B cell (primary cell): ENCODE measurements around the gene SDCCAG8. TPM values are rescaled to one million over a fixed set of nuclear protein-coding genes. Genes with fewer than 3 reads are reported as not detected.

Experiments
- ATAC-seq: fragments of 200-7000 bp; cut with Tn5 transposase; one replicate; pipeline ENCODE4 v1.10.0; 2021; ENCODE audit warnings: low read depth, mild to moderate bottlenecking, moderate number of reproducible peaks, moderate library complexity
- CTCF ChIA-PET: fragments of 350-600 bp; sonication (Branson Sonifier 250); formaldehyde crosslinking; loops from one replicate; lab custom pipeline; 2021; ENCODE audit warnings: antibody characterized with exemption, inconsistent platforms; lab: Charles Lee
- POLR2A ChIA-PET: fragments of 350-600 bp; sonication (Branson Sonifier 250); formaldehyde crosslinking; loops from one replicate; lab custom pipeline; 2021; ENCODE audit warnings: antibody characterized with exemption; lab: Charles Lee
- DNase-seq: peaks from one replicate; pipeline ENCODE4 v3.0.0; 2013
- H2AFZ ChIP-seq: 2 replicates; pipeline ENCODE4 v1.6.1; 2012; ENCODE audit warnings: mild to moderate bottlenecking, low read depth, low read length; ENCODE audit not compliant: insufficient read depth, poor library complexity, severe bottlenecking
- H3K27ac ChIP-seq, 2 donors: 1 replicate in 1 of 2; 2 replicates in 1 of 2; pipeline ENCODE4 v1.5.1; 2012 to 2013; ENCODE audit warnings: low read length in 2 of 2, mild to moderate bottlenecking in 2 of 2, moderate library complexity in 1 of 2
- H3K27me3 ChIP-seq, 4 experiments: fragments of 200-600 bp in 1 of 4; sonication (generic) in 1 of 4; replicated peaks in 1 of 4; 1 replicate in 2 of 4; 2 replicates in 2 of 4; pipeline versions ENCODE4 v1.6.1 to v1.7.0; 2013 to 2016; ENCODE audit warnings: low read length in 3 of 4, mild to moderate bottlenecking in 2 of 4, mixed read lengths in 1 of 4, moderate library complexity in 1 of 4; ENCODE audit not compliant: insufficient read depth in 4 of 4, control insufficient read depth in 3 of 4; ENCODE audit errors: control extremely low read depth in 1 of 4
- H3K36me3 ChIP-seq, 2 experiments: replicated peaks in 1 of 2; 1 replicate in 1 of 2; 2 replicates in 1 of 2; pipeline versions ENCODE4 v1.6.1 to v1.7.1; 2013; ENCODE audit warnings: low read length in 1 of 2; ENCODE audit not compliant: insufficient read depth in 2 of 2, control insufficient read depth in 1 of 2; ENCODE audit errors: control extremely low read depth in 1 of 2, extremely low read depth in 1 of 2
- H3K4me1 ChIP-seq, 2 donors: fragments of 200-600 bp in 1 of 2; sonication (generic) in 1 of 2; 1 replicate in 1 of 2; 2 replicates in 1 of 2; pipeline versions ENCODE4 v1.5.1 to v1.6.1; 2013 to 2017; ENCODE audit warnings: low read length in 2 of 2; ENCODE audit not compliant: control insufficient read depth in 2 of 2, insufficient read depth in 2 of 2
- H3K4me2 ChIP-seq: replicated peaks from 2 replicates; pipeline ENCODE3; 2012; ENCODE audit warnings: mild to moderate bottlenecking, low read depth, low read length; ENCODE audit not compliant: poor library complexity, severe bottlenecking
- H3K4me3 ChIP-seq, 5 experiments: fragments of 200-600 bp in 1 of 5; sonication (generic) in 1 of 5; 1 replicate in 3 of 5; 2 replicates in 2 of 5; pipeline versions ENCODE4 v1.5.1 to v1.7.0; 2011 to 2016; ENCODE audit warnings: low read length in 4 of 5, mild to moderate bottlenecking in 4 of 5, low read depth in 2 of 5, control low read depth in 1 of 5, moderate library complexity in 1 of 5; ENCODE audit not compliant: insufficient read depth in 1 of 5; ENCODE audit errors: control extremely low read depth in 1 of 5, extremely low read depth in 1 of 5
- H3K79me2 ChIP-seq: fragments of 200-600 bp; sonication (generic); one replicate; pipeline ENCODE4 v1.6.0; 2016; ENCODE audit warnings: low read length; ENCODE audit not compliant: control insufficient read depth, insufficient read depth
- H3K9ac ChIP-seq: fragments of 200-600 bp; sonication (generic); 2 replicates; pipeline ENCODE4 v1.6.1; 2017; ENCODE audit warnings: mild to moderate bottlenecking, low read length, moderate library complexity
- H3K9me3 ChIP-seq, 3 donors: one replicate each; pipeline versions ENCODE4 v1.6.1 to v1.7.1; 2013; ENCODE audit warnings: low read length in 2 of 3; ENCODE audit not compliant: control insufficient read depth in 2 of 3, insufficient read depth in 1 of 3; ENCODE audit errors: control extremely low read depth in 1 of 3
- H4K20me1 ChIP-seq: 2 replicates; pipeline ENCODE4 v1.6.0; 2012; ENCODE audit warnings: mild to moderate bottlenecking, low read length; ENCODE audit not compliant: insufficient read depth, control insufficient read depth, poor library complexity, severe bottlenecking
- H3K27ac Mint-ChIP-seq: one replicate; pipeline ENCODE4 v1.8.0; 2021; ENCODE audit warnings: mixed read lengths
- H3K27me3 Mint-ChIP-seq: one replicate; pipeline ENCODE4 v1.8.0; 2021; ENCODE audit warnings: mixed read lengths
- H3K4me1 Mint-ChIP-seq: one replicate; pipeline ENCODE4 v1.8.0; 2021; ENCODE audit warnings: mixed read lengths
- H3K4me3 Mint-ChIP-seq: one replicate; pipeline ENCODE4 v1.8.0; 2021; ENCODE audit warnings: mixed read lengths
- H3K9me3 Mint-ChIP-seq: one replicate; pipeline ENCODE4 v1.8.0; 2022; ENCODE audit warnings: mixed read lengths; ENCODE audit not compliant: insufficient read depth
- EZH2 ChIP-seq: IDR thresholded peaks from 2 replicates; pipeline ENCODE4 v1.6.1; 2012; ENCODE audit warnings: borderline replicate concordance, low read depth, mild to moderate bottlenecking, moderate library complexity, low read length; ENCODE audit not compliant: insufficient read depth, poor library complexity, severe bottlenecking
- WGBS: methylation state at CpG from one replicate; pipeline ENCODE4 v1.1.5; 2013; ENCODE audit warnings: missing lambda C conversion rate; ENCODE audit not compliant: insufficient coverage; 5-methylcytosine and 5-hydroxymethylcytosine counted together
- intact Hi-C: fragments of 100-400 bp; cut with micrococcal nuclease; formaldehyde crosslinking; loops from one replicate; pipeline ENCODE4 v1.10.0; 2022
- polyA plus RNA-seq: library from polyadenylated mRNA; depleted of rRNA; stranded (reverse); fragments of >200 nt; gene quantifications from 2 replicates; pipeline ENCODE4 v1.2.3, GENCODE V29; 2012
- total RNA-seq, 2 donors: library from RNA; stranded (reverse); fragments of 120-200 nt in 1 of 2; gene quantifications; 1 replicate in 1 of 2; 2 replicates in 1 of 2; pipeline versions ENCODE4 v1.2.3 to v1.2.4, GENCODE V29; 2013 to 2022
- TF ChIP-seq, protein P1 (sequence below): fragments of 200-600 bp; IDR thresholded peaks from one replicate; pipeline ENCODE4 v1.8.0; 2022; ENCODE audit warnings: antibody characterized with exemption, mild to moderate bottlenecking

SDCCAG8 gene
- total and polyA plus RNA-seq, 2 donors (not counting 1 experiment from before 2014, with no cell fraction given): 37.1 to 60.7 TPM

DNA sequence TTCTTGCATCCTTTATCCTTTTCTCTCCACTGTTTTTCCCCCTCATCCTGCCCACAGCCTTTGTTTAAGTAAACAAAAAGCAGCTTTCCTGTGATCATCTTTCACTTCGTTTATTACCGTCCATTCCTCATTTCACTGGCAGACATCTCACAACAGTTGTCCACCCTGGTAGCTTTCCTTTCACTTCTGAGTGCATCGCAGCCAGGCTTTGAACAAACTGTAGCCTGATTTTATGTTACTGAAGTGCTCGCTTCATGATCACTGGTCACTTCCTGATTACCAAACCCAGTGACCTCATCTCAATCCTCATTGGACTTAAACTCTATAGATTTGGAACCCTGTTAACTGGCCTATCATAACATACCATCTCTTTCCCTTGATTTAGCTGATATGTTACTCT lies 67.7 kb downstream of the SDCCAG8 start:
- no peak for ATAC-seq
- ChIA-PET POLR2A (interaction anchor here (0.6 kb wide), 1 partner anchor 526 kb away, joined by 4 read pairs; no protein-coding TSS in a partner anchor), CTCF (interaction anchor here (0.5 to 2.5 kb wide), 5 partner anchors 10 to 1712 kb away, joined by 3 to 8 read pairs (median 6); no protein-coding TSS in a partner anchor)
- Mint-ChIP-seq H3K27ac (no peak overlapping the region), H3K9me3 (no peaks in the 10 kb centered on the region), H3K4me1 (no peaks in the 10 kb centered on the region), H3K4me3 (no peak overlapping the region), H3K27me3 (no peaks in the 10 kb centered on the region)
- peaks cover 0 to under 1% of the 10 kb centered on the region in 2 experiments for H3K36me3 ChIP-seq
- 100% methylated on average over 3 of the region's 4 CpGs for WGBS
- H3K4me3 ChIP-seq: no peak overlapping the region
- no peaks in the 10 kb centered on the region for H3K9me3 ChIP-seq
- H3K9ac ChIP-seq: no peak overlapping the region
- H4K20me1 ChIP-seq: no peaks in the 10 kb centered on the region
- intact Hi-C loops: no loop called here
- DNase-seq: no peak
- TF ChIP-seq, protein P1, sequence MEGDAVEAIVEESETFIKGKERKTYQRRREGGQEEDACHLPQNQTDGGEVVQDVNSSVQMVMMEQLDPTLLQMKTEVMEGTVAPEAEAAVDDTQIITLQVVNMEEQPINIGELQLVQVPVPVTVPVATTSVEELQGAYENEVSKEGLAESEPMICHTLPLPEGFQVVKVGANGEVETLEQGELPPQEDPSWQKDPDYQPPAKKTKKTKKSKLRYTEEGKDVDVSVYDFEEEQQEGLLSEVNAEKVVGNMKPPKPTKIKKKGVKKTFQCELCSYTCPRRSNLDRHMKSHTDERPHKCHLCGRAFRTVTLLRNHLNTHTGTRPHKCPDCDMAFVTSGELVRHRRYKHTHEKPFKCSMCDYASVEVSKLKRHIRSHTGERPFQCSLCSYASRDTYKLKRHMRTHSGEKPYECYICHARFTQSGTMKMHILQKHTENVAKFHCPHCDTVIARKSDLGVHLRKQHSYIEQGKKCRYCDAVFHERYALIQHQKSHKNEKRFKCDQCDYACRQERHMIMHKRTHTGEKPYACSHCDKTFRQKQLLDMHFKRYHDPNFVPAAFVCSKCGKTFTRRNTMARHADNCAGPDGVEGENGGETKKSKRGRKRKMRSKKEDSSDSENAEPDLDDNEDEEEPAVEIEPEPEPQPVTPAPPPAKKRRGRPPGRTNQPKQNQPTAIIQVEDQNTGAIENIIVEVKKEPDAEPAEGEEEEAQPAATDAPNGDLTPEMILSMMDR: no peak
- no peak for TF ChIP-seq EZH2
- H3K4me1 ChIP-seq: no peaks in the 10 kb centered on the region
- no peak overlapping the region for H3K27ac ChIP-seq
- no peaks in the 10 kb centered on the region for H3K79me2 ChIP-seq
- no peak overlapping the region for H2AFZ ChIP-seq
- H3K27me3 ChIP-seq: no peaks in the 10 kb centered on the region
- H3K4me2 ChIP-seq: no peak overlapping the region

DNA sequence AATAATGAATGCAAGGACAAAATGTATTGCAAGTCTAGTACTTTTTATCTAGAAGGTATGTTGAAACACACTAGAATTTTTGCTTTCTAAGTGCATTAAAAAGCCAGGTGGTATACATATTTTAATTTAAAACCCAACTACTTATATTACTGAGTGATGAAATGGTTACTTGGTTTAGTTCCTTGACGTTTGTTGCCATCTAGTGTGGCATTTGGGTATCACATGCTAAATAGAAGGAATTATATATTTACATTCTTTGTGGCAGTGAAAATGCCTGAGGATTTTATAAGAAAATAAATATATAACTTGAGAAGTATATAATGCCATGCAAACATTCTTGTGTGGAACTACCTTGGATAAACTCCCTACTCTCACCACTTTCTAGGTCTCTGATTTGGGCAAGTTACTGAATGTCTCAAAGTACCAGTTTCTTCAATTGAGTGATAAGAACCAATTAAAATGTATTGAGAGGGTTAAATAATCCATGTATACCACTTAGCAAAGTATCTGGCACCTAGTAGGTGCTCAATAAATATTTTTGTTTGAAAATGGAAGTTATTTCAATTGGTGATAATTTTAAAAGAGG lies 69.6 kb downstream of the SDCCAG8 start:
- H3K79me2 ChIP-seq: no peaks in the 10 kb centered on the region
- POLR2A ChIA-PET: no interaction called here
- H3K4me1 Mint-ChIP-seq: no peaks in the 10 kb centered on the region
- peak; percentile 49 for ATAC-seq
- H3K9me3 Mint-ChIP-seq: no peaks in the 10 kb centered on the region
- no peak overlapping the region for H3K9ac ChIP-seq
- no peaks in the 10 kb centered on the region for H3K4me1 ChIP-seq
- H3K27ac ChIP-seq: no peak overlapping the region
- TF ChIP-seq, protein P1: peak; percentile 98
- no peak for TF ChIP-seq EZH2
- DNase-seq: peak; percentile 69
- H3K4me3 Mint-ChIP-seq: no peak overlapping the region
- no peaks in the 10 kb centered on the region for H3K36me3 ChIP-seq
- no peaks in the 10 kb centered on the region for H3K27me3 ChIP-seq
- H3K27me3 Mint-ChIP-seq: no peaks in the 10 kb centered on the region
- H3K27ac Mint-ChIP-seq: no peak overlapping the region
- no peak overlapping the region for H3K4me3 ChIP-seq
- intact Hi-C loops: loop anchor here (5.0 kb wide), 2 partner anchors 873 to 1793 kb away; partner anchors contain the start of gene KMO
- CTCF ChIA-PET: interaction anchor here (0.6 to 1.0 kb wide), 2 partner anchors 94 to 450 kb away, joined by 3 to 5 read pairs; no protein-coding TSS in a partner anchor
- H4K20me1 ChIP-seq: no peaks in the 10 kb centered on the region
- WGBS: no CpG with 5 or more reads among the region's 1 CpG
- H3K4me2 ChIP-seq: no peak overlapping the region
- H3K9me3 ChIP-seq: no peaks in the 10 kb centered on the region
- H2AFZ ChIP-seq: no peak overlapping the region
